GM21737 (cell line): ENCODE measurements around the gene ACCS.
A peak's percentile ranks its signal among the peaks of the same experiment; 100 is the strongest.

Experiments
- ATAC-seq: cut with Tn5 transposase; IDR thresholded peaks from one replicate; pipeline ENCODE4 v1.9.1; 2021; ENCODE audit warnings: mild to moderate bottlenecking, moderate library complexity; ENCODE audit not compliant: unreplicated experiment

Gene ACCS

GRCh38 chr11:44036811-44037657, 29.0 kb upstream of the ACCS start:
- ATAC-seq = peak; percentile 68

GRCh38 chr11:44037658-44037998, 28.4 kb upstream of the ACCS start:
- no peak for ATAC-seq

- no peak for ATAC-seq
These were observed 22.9 kb upstream of the ACCS start for GRCh38 chr11:44043157-44043556.

GRCh38 chr11:44046182-44046581, 19.9 kb upstream of the ACCS start:
- no peak for ATAC-seq

GRCh38 chr11:44047298-44047697, 18.8 kb upstream of the ACCS start:
- ATAC-seq = no peak

GRCh38 chr11:44047931-44048431, 18.1 kb upstream of the ACCS start, which contains the start of gene ACCSL:
Gene ACCSL, plus strand, starts transcription at chr11:44047981. Its CDS starts 56 bp downstream, at chr11:44048037.
- ATAC-seq = no peak

- ATAC-seq = no peak
These were observed 16.2 kb upstream of the ACCS start for GRCh38 chr11:44049832-44050231.

- ATAC-seq = no peak
These were observed 14.9 kb upstream of the ACCS start for GRCh38 chr11:44051171-44051570.

GRCh38 chr11:44057340-44057739, 8.7 kb upstream of the ACCS start:
- no peak for ATAC-seq

GRCh38 chr11:44058275-44058674, 7.8 kb upstream of the ACCS start:
- ATAC-seq = no peak

- no peak for ATAC-seq
These were observed 859 bp upstream of the ACCS start for GRCh38 chr11:44065161-44065661.

- no peak for ATAC-seq
These were observed 667 bp downstream of the ACCS start for GRCh38 chr11:44066732-44067141.

GRCh38 chr11:44067266-44067665, 1.2 kb downstream of the ACCS start:
- ATAC-seq = no peak

- no peak for ATAC-seq
These were observed 2.1 kb downstream of the ACCS start for GRCh38 chr11:44068180-44068579.

GRCh38 chr11:44071157-44071556, 5.1 kb downstream of the ACCS start:
- no peak for ATAC-seq

GRCh38 chr11:44072757-44073658, 6.9 kb downstream of the ACCS start:
- no peak for ATAC-seq

GRCh38 chr11:44078794-44079193, 12.7 kb downstream of the ACCS start:
- no peak for ATAC-seq

- no peak for ATAC-seq
These were observed 13.3 kb downstream of the ACCS start for GRCh38 chr11:44079376-44079775.

GRCh38 chr11:44080951-44081350, 14.9 kb downstream of the ACCS start:
- ATAC-seq = no peak

GRCh38 chr11:44082645-44083044, 16.6 kb downstream of the ACCS start:
- no peak for ATAC-seq

GRCh38 chr11:44083433-44083832, 17.4 kb downstream of the ACCS start:
- no peak for ATAC-seq
